NCI-H510A (cell line): ENCODE results near the gene UBL7.
"Not testable (repeated sequence)": the region's sequence is repeated elsewhere in the genome, so short reads cannot be mapped to it uniquely, and the experiment has no call there.

ENCODE experiments used
- DNase-seq: peaks from one replicate; lab custom pipeline; 2025; lab: John Stamatoyannopoulos, UW

The UBL7 gene

GRCh38 chr15:74463634-74464033 lies 2.7 kb upstream of the UBL7 start:
- DNase-seq, result no peak

GRCh38 chr15:74461847-74462511 lies 1.0 kb upstream of the UBL7 start:
- DNase-seq, result no peak

- DNase-seq, result no peak
These were observed 662 bp downstream of the UBL7 start for GRCh38 chr15:74460298-74460697.

GRCh38 chr15:74459798-74460197 lies 1.2 kb downstream of the UBL7 start:
- DNase-seq, result not testable (repeated sequence)

- no peak for DNase-seq
These were observed 2.5 kb downstream of the UBL7 start for GRCh38 chr15:74458473-74458872.

- DNase-seq, result not testable (repeated sequence)
These were observed 3.9 kb downstream of the UBL7 start for GRCh38 chr15:74457036-74457435.

- DNase-seq, result no peak
These were observed 6.0 kb downstream of the UBL7 start for GRCh38 chr15:74454764-74455500.

GRCh38 chr15:74453925-74454763 lies 6.8 kb downstream of the UBL7 start:
- no peak for DNase-seq

GRCh38 chr15:74451861-74452835 lies 8.8 kb downstream of the UBL7 start:
- no peak for DNase-seq

GRCh38 chr15:74451322-74451721 lies 9.6 kb downstream of the UBL7 start:
- no peak for DNase-seq

- DNase-seq, result no peak
These were observed 11.2 kb downstream of the UBL7 start for GRCh38 chr15:74449643-74450205.

- no peak for DNase-seq
These were observed 11.9 kb downstream of the UBL7 start for GRCh38 chr15:74449095-74449494.

- no peak for DNase-seq
These were observed 14.9 kb downstream of the UBL7 start for GRCh38 chr15:74445816-74446763.

GRCh38 chr15:74444106-74445062 lies 16.6 kb downstream of the UBL7 start:
- no peak for DNase-seq

GRCh38 chr15:74443100-74443909 lies 17.7 kb downstream of the UBL7 start:
- no peak for DNase-seq

GRCh38 chr15:74442604-74443003 lies 18.4 kb downstream of the UBL7 start:
- no peak for DNase-seq

- DNase-seq, result no peak
These were observed 18.9 kb downstream of the UBL7 start for GRCh38 chr15:74442063-74442462.
